Smooth muscle cell (in vitro differentiated cells): ENCODE measurements around the gene GRAMD4. TPM values are rescaled to one million over a fixed set of nuclear protein-coding genes. Genes with fewer than 3 reads are reported as not detected.

ENCODE experiments used
- DNase-seq: peaks from one replicate; lab custom pipeline; 2025; ENCODE audit not compliant: unreplicated experiment; lab: John Stamatoyannopoulos, UW
- H2AFZ ChIP-seq: fragments of 200-600 bp; sonication (generic); 2 replicates; pipeline ENCODE4 v1.6.0; 2016; ENCODE audit warnings: antibody characterized with exemption, low read depth, mild to moderate bottlenecking
- H3F3A ChIP-seq: fragments of 200-600 bp; sonication (generic); 2 replicates; pipeline ENCODE4 v1.6.0; 2017; ENCODE audit warnings: antibody characterized with exemption, low read depth
- H3K27ac ChIP-seq: fragments of 200-600 bp; sonication (generic); 2 replicates; pipeline ENCODE4 v1.5.1; 2016; ENCODE audit warnings: low read depth, mild to moderate bottlenecking
- H3K27me3 ChIP-seq: fragments of 200-600 bp; sonication (generic); 2 replicates; pipeline ENCODE4 v1.6.1; 2016; ENCODE audit warnings: low read depth, mild to moderate bottlenecking
- H3K36me3 ChIP-seq: fragments of 200-600 bp; sonication (generic); 2 replicates; pipeline ENCODE4 v1.5.1; 2016; ENCODE audit warnings: low read depth
- H3K4me1 ChIP-seq: fragments of 200-600 bp; sonication (generic); 2 replicates; pipeline ENCODE4 v1.5.1; 2016; ENCODE audit warnings: low read depth
- H3K4me2 ChIP-seq: fragments of 200-600 bp; sonication (generic); 2 replicates; pipeline ENCODE4 v1.6.0; 2016; ENCODE audit warnings: mild to moderate bottlenecking
- H3K4me3 ChIP-seq: fragments of 200-600 bp; sonication (generic); 2 replicates; pipeline ENCODE4 v1.5.1; 2016; ENCODE audit warnings: mild to moderate bottlenecking
- H3K79me2 ChIP-seq: fragments of 200-600 bp; sonication (generic); 2 replicates; pipeline ENCODE4 v1.6.0; 2016; ENCODE audit warnings: low read depth, mild to moderate bottlenecking
- H3K9ac ChIP-seq: fragments of 200-600 bp; sonication (generic); 2 replicates; pipeline ENCODE4 v1.6.0; 2016; ENCODE audit warnings: low read depth
- H3K9me3 ChIP-seq: fragments of 200-600 bp; sonication (generic); replicated peaks from 2 replicates; pipeline ENCODE4 v1.5.1; 2016; ENCODE audit warnings: low read depth
- H4K20me1 ChIP-seq: fragments of 200-600 bp; sonication (generic); 2 replicates; pipeline ENCODE4 v1.6.0; 2016; ENCODE audit warnings: low read depth
- CTCF ChIP-seq: fragments of 200-600 bp; sonication (generic); IDR thresholded peaks from 2 replicates; pipeline ENCODE4 v1.5.1; 2017; ENCODE audit warnings: borderline replicate concordance, mild to moderate bottlenecking, antibody characterized with exemption; ENCODE audit not compliant: insufficient read depth, poor library complexity, severe bottlenecking
- WGBS: methylation state at CpG from one replicate; pipeline ENCODE4 v1.1.7; 2016; ENCODE audit warnings: low lambda C conversion rate; 5-methylcytosine and 5-hydroxymethylcytosine counted together
- polyA plus RNA-seq: library from polyadenylated mRNA; unstranded; fragments of >200 nt; fragmentation: Nextera tagmentation; extraction: Ambion mirVana; gene quantifications from 2 replicates; pipeline ENCODE4 v1.2.1, GENCODE V29; 2016
- total RNA-seq: library from RNA; depleted of rRNA; stranded (reverse); fragments of >200 nt; gene quantifications from 2 replicates; pipeline ENCODE4 v1.2.3, GENCODE V29; 2014

GRAMD4 gene
- total and polyA plus RNA-seq, 2 experiments from 2014 or later, result 14.5 to 16.6 TPM

GRCh38 chr22:46627806-46628482 is 7.8 kb downstream of the GRAMD4 start:
- DNase-seq, result no peak

GRCh38 chr22:46628756-46629155 is 8.6 kb downstream of the GRAMD4 start:
- H4K20me1 ChIP-seq, result peaks cover 16% of the 10 kb centered on the region
- H3F3A ChIP-seq, result no peaks in the 10 kb centered on the region
- no peak for DNase-seq
- no peaks in the 10 kb centered on the region for H3K4me1 ChIP-seq
- no peak overlapping the region for H3K4me2 ChIP-seq
- no peak overlapping the region for H3K4me3 ChIP-seq
- no peaks in the 10 kb centered on the region for H3K36me3 ChIP-seq
- no peak overlapping the region for H2AFZ ChIP-seq
- TF ChIP-seq CTCF, result no peak
- no peak overlapping the region for H3K9ac ChIP-seq
- WGBS, result over 99% methylated on average over 12 of the region's 12 CpGs
- H3K27ac ChIP-seq, result no peak overlapping the region
- no peaks in the 10 kb centered on the region for H3K9me3 ChIP-seq
- H3K79me2 ChIP-seq, result no peaks in the 10 kb centered on the region
- H3K27me3 ChIP-seq, result no peaks in the 10 kb centered on the region

More at GRCh38 chr22:46627806-46628482, 7.8 kb downstream of the GRAMD4 start:
- Histone ChIP-seq H3K36me3 (no peaks in the 10 kb centered on the region), H3K4me2 (no peak overlapping the region), H3K4me1 (no peaks in the 10 kb centered on the region), H3K79me2 (no peaks in the 10 kb centered on the region), H3F3A (no peaks in the 10 kb centered on the region), H3K27ac (no peak overlapping the region), H4K20me1 (peaks cover 16% of the 10 kb centered on the region), H3K4me3 (no peak overlapping the region), H3K9ac (no peak overlapping the region), H3K9me3 (no peaks in the 10 kb centered on the region), H2AFZ (no peak overlapping the region), H3K27me3 (no peaks in the 10 kb centered on the region)
- TF ChIP-seq CTCF, result no peak
- 95% methylated on average over 31 of the region's 31 CpGs for WGBS

- WGBS, result 95% methylated on average over 16 of the region's 16 CpGs
- H4K20me1 ChIP-seq, result peaks cover 16% of the 10 kb centered on the region
- H3K36me3 ChIP-seq, result no peaks in the 10 kb centered on the region
- no peak for DNase-seq
- no peaks in the 10 kb centered on the region for H3K27me3 ChIP-seq
- H3K27ac ChIP-seq, result no peak overlapping the region
- H2AFZ ChIP-seq, result no peak overlapping the region
- H3K4me3 ChIP-seq, result no peak overlapping the region
- no peak for TF ChIP-seq CTCF
- no peaks in the 10 kb centered on the region for H3K79me2 ChIP-seq
- no peak overlapping the region for H3K4me2 ChIP-seq
- H3F3A ChIP-seq, result no peaks in the 10 kb centered on the region
- no peak overlapping the region for H3K9ac ChIP-seq
- H3K9me3 ChIP-seq, result no peaks in the 10 kb centered on the region
- H3K4me1 ChIP-seq, result no peaks in the 10 kb centered on the region
These were observed 9.1 kb downstream of the GRAMD4 start for GRCh38 chr22:46629291-46629690.

GRCh38 chr22:46631113-46631512 is 10.9 kb downstream of the GRAMD4 start:
- TF ChIP-seq CTCF, result no peak
- no peak overlapping the region for H2AFZ ChIP-seq
- no peaks in the 10 kb centered on the region for H3K79me2 ChIP-seq
- WGBS, result 95% methylated on average over 11 of the region's 13 CpGs
- no peak overlapping the region for H3K27ac ChIP-seq
- peaks cover 3% of the 10 kb centered on the region for H3K4me1 ChIP-seq
- H3K4me3 ChIP-seq, result no peak overlapping the region
- H3F3A ChIP-seq, result no peaks in the 10 kb centered on the region
- no peak overlapping the region for H3K9ac ChIP-seq
- no peak overlapping the region for H3K4me2 ChIP-seq
- H4K20me1 ChIP-seq, result peaks cover 8% of the 10 kb centered on the region
- DNase-seq, result no peak
- H3K9me3 ChIP-seq, result no peaks in the 10 kb centered on the region
- no peaks in the 10 kb centered on the region for H3K36me3 ChIP-seq
- no peaks in the 10 kb centered on the region for H3K27me3 ChIP-seq
